ENCODE measurements around the gene PCDHA6. TPM values are rescaled to one million over a fixed set of nuclear protein-coding genes. Genes with fewer than 3 reads are reported as not detected.
"Not testable (repeated sequence)": the region's sequence is repeated elsewhere in the genome, so short reads cannot be mapped to it uniquely, and the experiment has no call there.

Gene PCDHA6
- total and polyA plus RNA-seq, 2 of the 4 experiments (the other 2 are of a cell fraction) = 0.03 TPM; not detected in 1

DNA sequence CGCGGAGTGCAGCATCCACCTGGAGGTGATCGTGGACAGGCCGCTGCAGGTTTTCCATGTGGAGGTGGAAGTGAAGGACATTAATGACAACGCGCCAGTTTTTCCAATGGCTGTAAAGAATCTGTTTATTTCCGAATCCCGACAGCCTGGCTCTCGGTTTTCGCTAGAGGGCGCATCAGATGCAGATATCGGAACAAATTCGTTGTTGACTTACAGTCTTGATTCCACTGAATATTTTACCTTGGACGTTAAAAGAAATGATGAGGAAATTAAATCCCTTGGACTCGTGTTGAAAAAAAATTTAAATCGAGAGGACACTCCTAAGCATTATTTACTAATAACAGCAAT lies 26.3 kb upstream of the PCDHA6 start:
- ChIA-PET POLR2A (ENCODE audit: unreplicated experiment) (no interaction called here), CTCF (no interaction called here)
- Histone ChIP-seq H2BK120ac (ENCODE audit: low read depth, low read length) (no peak overlapping the region), H4K8ac (ENCODE audit: low read depth in 2 of 2, low read length in 2 of 2) (no peak overlapping the region), H3K14ac (replicated peaks; ENCODE audit: low read depth, low read length) (no peak overlapping the region), H3K36me3 (ENCODE audit: control insufficient read depth, insufficient read depth, low read length) (no peaks in the 10 kb centered on the region), H3K4ac (ENCODE audit: low read depth, low read length) (no peak overlapping the region), H4K20me1 (ENCODE audit: insufficient read depth, low read length) (no peaks in the 10 kb centered on the region), H2BK5ac (ENCODE audit: low read depth, low read length, poor library complexity, severe bottlenecking) (no peak overlapping the region), H3K4me1 (ENCODE audit: control insufficient read depth, insufficient read depth, low read length) (no peaks in the 10 kb centered on the region), H3K27me3 (ENCODE audit: control insufficient read depth, insufficient read depth, low read length) (no peaks in the 10 kb centered on the region), H2AK5ac (ENCODE audit: low read depth, low read length) (no peak overlapping the region), H4K91ac (ENCODE audit: insufficient read depth, low read depth, low read length) (no peak overlapping the region), H3K18ac (ENCODE audit: low read depth, low read length) (no peak overlapping the region), H2AK9ac (replicated peaks; ENCODE audit: low read depth, low read length, poor library complexity) (no peak overlapping the region), H3K9me3 (ENCODE audit: control insufficient read depth, insufficient read depth, low read length) (peaks cover 22% of the 10 kb centered on the region), H2AFZ (replicated peaks; ENCODE audit: low read length, poor library complexity) (no peak overlapping the region), H4K5ac (ENCODE audit: low read depth, low read length) (no peak overlapping the region), H2BK15ac (ENCODE audit: low read depth, low read length) (no peak overlapping the region), H3K4me3 (ENCODE audit: insufficient read depth, low read depth, low read length) (peak overlapping the region; percentile 36; the same call in 1 of the 2 replicates), H3K27ac (ENCODE audit: insufficient read depth, low read length) (no peak overlapping the region), H3K9me1 (ENCODE audit: insufficient read depth, low read length) (no peaks in the 10 kb centered on the region), H3K23ac (ENCODE audit: low read depth, low read length) (no peak overlapping the region), H3K79me1 (ENCODE audit: low read depth in 1 of 2, low read length in 2 of 2) (no peaks in the 10 kb centered on the region), H3K4me2 (ENCODE audit: low read depth, low read length) (peak overlapping the region; percentile 50; the same call in 1 of the 2 replicates), H2BK20ac (ENCODE audit: low read depth, low read length) (no peak overlapping the region), H3K56ac (ENCODE audit: extremely low read depth, insufficient read depth, low read length) (no peak overlapping the region), H3K9ac (ENCODE audit: low read depth, low read length) (no peak overlapping the region)
- no TSS peak for BruUV-seq (replicated peaks)
- intact Hi-C loops (cut with micrococcal nuclease) = no loop called here
- dilution Hi-C loops (cut with HindIII; ENCODE audit: low sequenced_read_pairs, unreplicated experiment) = no loop called here
- in situ Hi-C loops (cut with MboI; ENCODE audit: low sequenced_read_pairs) = no loop called here
- ATAC-seq (ENCODE audit: low read depth) = no peak
- TF ChIP-seq RCOR1 (IDR thresholded peaks at IDR 0.05; ENCODE audit: insufficient replicate concordance, low read length) = no peak
- TF ChIP-seq, protein P1, sequence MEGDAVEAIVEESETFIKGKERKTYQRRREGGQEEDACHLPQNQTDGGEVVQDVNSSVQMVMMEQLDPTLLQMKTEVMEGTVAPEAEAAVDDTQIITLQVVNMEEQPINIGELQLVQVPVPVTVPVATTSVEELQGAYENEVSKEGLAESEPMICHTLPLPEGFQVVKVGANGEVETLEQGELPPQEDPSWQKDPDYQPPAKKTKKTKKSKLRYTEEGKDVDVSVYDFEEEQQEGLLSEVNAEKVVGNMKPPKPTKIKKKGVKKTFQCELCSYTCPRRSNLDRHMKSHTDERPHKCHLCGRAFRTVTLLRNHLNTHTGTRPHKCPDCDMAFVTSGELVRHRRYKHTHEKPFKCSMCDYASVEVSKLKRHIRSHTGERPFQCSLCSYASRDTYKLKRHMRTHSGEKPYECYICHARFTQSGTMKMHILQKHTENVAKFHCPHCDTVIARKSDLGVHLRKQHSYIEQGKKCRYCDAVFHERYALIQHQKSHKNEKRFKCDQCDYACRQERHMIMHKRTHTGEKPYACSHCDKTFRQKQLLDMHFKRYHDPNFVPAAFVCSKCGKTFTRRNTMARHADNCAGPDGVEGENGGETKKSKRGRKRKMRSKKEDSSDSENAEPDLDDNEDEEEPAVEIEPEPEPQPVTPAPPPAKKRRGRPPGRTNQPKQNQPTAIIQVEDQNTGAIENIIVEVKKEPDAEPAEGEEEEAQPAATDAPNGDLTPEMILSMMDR (conservative IDR thresholded peaks at IDR 0.05; ENCODE audit: low read depth, low read length) = 0 out of 2 replicates have a peak, but pooled peaks have one; percentile 10
- TF ChIP-seq BHLHE40 (IDR thresholded peaks at IDR 0.05; ENCODE audit: low read depth, low read length) = no peak
- DNase-seq = no peak
- WGBS, 2 experiments (ENCODE audit: extremely low coverage in 2 of 2, insufficient read length in 1 of 2) = 17% methylated on average over 6 of the region's 16 CpGs; no CpG with 5 or more reads in 1 of the 2 experiments

DNA sequence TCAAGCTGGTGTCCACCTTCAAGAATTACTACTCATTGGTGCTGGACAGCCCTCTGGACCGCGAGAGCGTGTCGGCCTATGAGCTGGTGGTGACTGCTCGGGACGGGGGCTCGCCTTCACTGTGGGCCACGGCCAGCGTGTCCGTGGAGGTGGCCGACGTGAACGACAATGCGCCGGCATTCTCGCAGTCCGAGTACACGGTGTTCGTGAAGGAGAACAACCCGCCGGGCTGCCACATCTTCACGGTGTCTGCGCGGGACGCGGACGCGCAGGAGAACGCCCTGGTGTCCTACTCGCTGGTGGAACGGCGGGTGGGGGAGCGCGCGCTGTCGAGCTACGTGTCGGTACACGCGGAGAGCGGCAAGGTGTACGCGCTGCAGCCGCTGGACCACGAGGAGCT lies 25.4 kb upstream of the PCDHA6 start:
- ATAC-seq (ENCODE audit: low read depth); H3K4me1 ChIP-seq (ENCODE audit: control insufficient read depth, insufficient read depth, low read length); H4K91ac ChIP-seq (ENCODE audit: insufficient read depth, low read depth, low read length); H4K20me1 ChIP-seq (ENCODE audit: insufficient read depth, low read length); H3K18ac ChIP-seq (ENCODE audit: low read depth, low read length); POLR2A ChIA-PET (ENCODE audit: unreplicated experiment); H2BK20ac ChIP-seq (ENCODE audit: low read depth, low read length); H2AK5ac ChIP-seq (ENCODE audit: low read depth, low read length); H4K8ac ChIP-seq (ENCODE audit: low read depth in 2 of 2, low read length in 2 of 2); H3K79me1 ChIP-seq (ENCODE audit: low read depth in 1 of 2, low read length in 2 of 2); H2AFZ ChIP-seq (replicated peaks; ENCODE audit: low read length, poor library complexity); in situ Hi-C loops (cut with MboI; ENCODE audit: low sequenced_read_pairs); H3K23ac ChIP-seq (ENCODE audit: low read depth, low read length); H2BK15ac ChIP-seq (ENCODE audit: low read depth, low read length); H3K4me2 ChIP-seq (ENCODE audit: low read depth, low read length); DNase-seq; H3K14ac ChIP-seq (replicated peaks; ENCODE audit: low read depth, low read length); H4K5ac ChIP-seq (ENCODE audit: low read depth, low read length); CTCF ChIA-PET; H3K4me3 ChIP-seq (ENCODE audit: insufficient read depth, low read depth, low read length); H2BK5ac ChIP-seq (ENCODE audit: low read depth, low read length, poor library complexity, severe bottlenecking); dilution Hi-C loops (cut with HindIII; ENCODE audit: low sequenced_read_pairs, unreplicated experiment); intact Hi-C loops (cut with micrococcal nuclease); H2AK9ac ChIP-seq (replicated peaks; ENCODE audit: low read depth, low read length, poor library complexity); H3K9me1 ChIP-seq (ENCODE audit: insufficient read depth, low read length); H3K36me3 ChIP-seq (ENCODE audit: control insufficient read depth, insufficient read depth, low read length); H3K27ac ChIP-seq (ENCODE audit: insufficient read depth, low read length); H3K27me3 ChIP-seq (ENCODE audit: control insufficient read depth, insufficient read depth, low read length); H3K4ac ChIP-seq (ENCODE audit: low read depth, low read length); H2BK120ac ChIP-seq (ENCODE audit: low read depth, low read length); H3K9ac ChIP-seq (ENCODE audit: low read depth, low read length); BruUV-seq (replicated peaks); H3K56ac ChIP-seq (ENCODE audit: extremely low read depth, insufficient read depth, low read length): not testable (repeated sequence)
- WGBS, 2 experiments (ENCODE audit: extremely low coverage in 2 of 2, insufficient read length in 1 of 2) = 59% methylated on average over 32 of the region's 45 CpGs; no CpG with 5 or more reads in 1 of the 2 experiments
- H3K9me3 ChIP-seq (ENCODE audit: control insufficient read depth, insufficient read depth, low read length) = peaks cover 17% of the 10 kb centered on the region
